ENCODE measurements around the gene FASTKD1. TPM values are rescaled to one million over a fixed set of nuclear protein-coding genes. Genes with fewer than 3 reads are reported as not detected.
A peak's percentile ranks its signal among the peaks of the same experiment; 100 is the strongest.

The FASTKD1 gene
- total and polyA plus RNA-seq, 2 donors (not counting 3 experiments of a cell fraction or from before 2014, with no cell fraction given): 8.9 to 32.2 TPM

DNA sequence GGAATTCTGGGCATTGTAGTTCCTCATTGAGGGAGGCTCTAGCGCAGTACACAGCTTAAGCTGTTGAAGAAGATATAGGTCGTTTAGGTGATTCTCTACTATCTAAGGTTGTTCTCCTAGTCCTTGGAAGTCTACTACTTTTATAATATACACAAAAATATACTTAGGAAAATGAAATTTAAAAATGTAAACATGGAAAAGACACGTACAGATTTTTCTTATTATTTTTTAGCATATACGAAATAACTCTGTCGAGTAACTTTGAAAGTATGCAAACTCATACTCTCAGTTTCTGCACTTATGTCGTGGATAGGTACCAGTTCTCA is 272 bp upstream of the FASTKD1 start:
- Histone ChIP-seq H3K27me3 (ENCODE audit: control insufficient read depth in 2 of 2, insufficient read depth in 2 of 2, low read length in 2 of 2) (no peaks in the 10 kb centered on the region), H3K36me3 (ENCODE audit: control insufficient read depth in 2 of 2, extremely low read depth in 1 of 2, insufficient read depth in 2 of 2, low read length in 2 of 2) (no peaks in the 10 kb centered on the region), H3K4me3 (replicated peaks in 1 of 3; ENCODE audit: insufficient read depth in 1 of 3, low read depth in 1 of 3, low read length in 3 of 3) (peak overlapping the region in 2 of 3 experiments; percentile 76 to 95), H4K20me1 (replicated peaks; ENCODE audit: control insufficient read depth, extremely low read depth, insufficient read depth, low read length) (no peaks in the 10 kb centered on the region), H3K4me1 (ENCODE audit: control insufficient read depth, extremely low read depth, insufficient read depth, low read length) (peaks cover 2% of the 10 kb centered on the region), H2AFZ (ENCODE audit: low read depth, low read length) (no peak overlapping the region), H3K9me3 (replicated peaks; ENCODE audit: control insufficient read depth, insufficient read depth, low read length) (no peaks in the 10 kb centered on the region), H3K79me2 (ENCODE audit: control insufficient read depth, insufficient read depth, low read length) (peaks cover 17% of the 10 kb centered on the region), H3K27ac (ENCODE audit: insufficient read depth, low read depth, low read length) (no peak overlapping the region), H3K9ac (replicated peaks; ENCODE audit: extremely low read depth, insufficient read depth, low read length) (no peak overlapping the region), H3K9me1 (replicated peaks; ENCODE audit: control insufficient read depth, extremely low read depth, insufficient read depth, low read length) (no peaks in the 10 kb centered on the region), H3K4me2 (ENCODE audit: insufficient read depth, low read length) (peak overlapping the region; percentile 77)
- intact Hi-C loops (cut with micrococcal nuclease) (loop anchor here (1.0 to 5.0 kb wide), 3 partner anchors 10 to 118 kb away; partner anchors contain the start of genes BBS5, CFAP210, PHOSPHO2 and PPIG), dilution Hi-C loops (cut with MboI; ENCODE audit: extremely low pct_ligation_motif_present, low sequenced_read_pairs) (no loop called here)
- DNase-seq (ENCODE audit: low read depth, low spot score) (no peak), FAIRE-seq (no peak)
- ChIA-PET CTCF (interaction anchor here (1.0 to 1.6 kb wide), 2 partner anchors 8 to 94 kb away, joined by 3 read pairs; partner anchors contain the start of gene BBS5), POLR2A (interaction anchor here (1.5 kb wide), 1 partner anchor 11 kb away, joined by 8 read pairs; the partner anchor contains the start of gene PPIG)
- BruUV-seq (replicated peaks): no TSS peak
- TF ChIP-seq JUN (IDR thresholded peaks at IDR 0.05; ENCODE audit: borderline replicate concordance, insufficient read depth, insufficient read length, low read depth): no peak
- TF ChIP-seq, protein P1, sequence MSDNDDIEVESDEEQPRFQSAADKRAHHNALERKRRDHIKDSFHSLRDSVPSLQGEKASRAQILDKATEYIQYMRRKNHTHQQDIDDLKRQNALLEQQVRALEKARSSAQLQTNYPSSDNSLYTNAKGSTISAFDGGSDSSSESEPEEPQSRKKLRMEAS (IDR thresholded peaks at IDR 0.05; ENCODE audit: insufficient read depth, insufficient read length): no peak
- TF ChIP-seq, protein P2, sequence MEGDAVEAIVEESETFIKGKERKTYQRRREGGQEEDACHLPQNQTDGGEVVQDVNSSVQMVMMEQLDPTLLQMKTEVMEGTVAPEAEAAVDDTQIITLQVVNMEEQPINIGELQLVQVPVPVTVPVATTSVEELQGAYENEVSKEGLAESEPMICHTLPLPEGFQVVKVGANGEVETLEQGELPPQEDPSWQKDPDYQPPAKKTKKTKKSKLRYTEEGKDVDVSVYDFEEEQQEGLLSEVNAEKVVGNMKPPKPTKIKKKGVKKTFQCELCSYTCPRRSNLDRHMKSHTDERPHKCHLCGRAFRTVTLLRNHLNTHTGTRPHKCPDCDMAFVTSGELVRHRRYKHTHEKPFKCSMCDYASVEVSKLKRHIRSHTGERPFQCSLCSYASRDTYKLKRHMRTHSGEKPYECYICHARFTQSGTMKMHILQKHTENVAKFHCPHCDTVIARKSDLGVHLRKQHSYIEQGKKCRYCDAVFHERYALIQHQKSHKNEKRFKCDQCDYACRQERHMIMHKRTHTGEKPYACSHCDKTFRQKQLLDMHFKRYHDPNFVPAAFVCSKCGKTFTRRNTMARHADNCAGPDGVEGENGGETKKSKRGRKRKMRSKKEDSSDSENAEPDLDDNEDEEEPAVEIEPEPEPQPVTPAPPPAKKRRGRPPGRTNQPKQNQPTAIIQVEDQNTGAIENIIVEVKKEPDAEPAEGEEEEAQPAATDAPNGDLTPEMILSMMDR (IDR thresholded peaks at IDR 0.05; ENCODE audit: extremely low read depth in 1 of 2, insufficient read depth in 1 of 2, low read depth in 1 of 2, low read length in 2 of 2): no peak
- TF ChIP-seq EZH2 (IDR thresholded peaks at IDR 0.05; ENCODE audit: borderline replicate concordance, low read depth, low read length, severe bottlenecking): no peak
- no peak for TF ChIP-seq POLR2AphosphoS5 (IDR thresholded peaks at IDR 0.05; ENCODE audit: insufficient read depth, low read depth, low read length)
- no peak for TF ChIP-seq GATA2 (IDR thresholded peaks at IDR 0.05; ENCODE audit: insufficient read depth, insufficient read length, low read depth, low read length)
- TF ChIP-seq POLR2A (IDR thresholded peaks at IDR 0.05; ENCODE audit: low read depth, low read length): no peak
- TF ChIP-seq FOS (IDR thresholded peaks at IDR 0.05; ENCODE audit: borderline replicate concordance, insufficient read depth, low read length): no peak
- no peak for TF ChIP-seq MYC (IDR thresholded peaks at IDR 0.05; ENCODE audit: low read depth, low read length)
